ENCODE measurements around the gene MAD1L1.

GRCh38 chr7:1887251-1887650, 345.5 kb downstream of the MAD1L1 start:
- TF ChIP-seq CTCF (IDR thresholded peaks at IDR 0.05) (no peak), EP300 (IDR thresholded peaks at IDR 0.05) (no peak), POLR2A (IDR thresholded peaks at IDR 0.05) (no peak)
